ENCODE measurements around the gene BPIFB2.

BPIFB2 gene

DNA sequence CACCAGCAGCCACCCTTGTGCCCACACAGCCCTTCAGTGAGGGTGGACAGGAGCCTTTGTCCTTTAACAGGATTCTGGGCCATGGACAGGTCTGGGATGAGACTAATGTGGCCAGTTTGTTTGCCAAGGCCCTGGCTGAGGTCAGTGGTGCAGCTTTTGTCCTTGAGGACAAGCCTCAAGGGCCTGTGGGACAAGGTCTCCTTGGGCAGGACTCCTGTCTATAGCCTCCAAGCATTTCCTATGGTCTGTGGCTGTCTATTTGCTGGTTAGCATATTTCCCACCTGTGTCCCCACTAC is 47.3 kb upstream of the BPIFB2 start:
- TF ChIP-seq, protein P1, sequence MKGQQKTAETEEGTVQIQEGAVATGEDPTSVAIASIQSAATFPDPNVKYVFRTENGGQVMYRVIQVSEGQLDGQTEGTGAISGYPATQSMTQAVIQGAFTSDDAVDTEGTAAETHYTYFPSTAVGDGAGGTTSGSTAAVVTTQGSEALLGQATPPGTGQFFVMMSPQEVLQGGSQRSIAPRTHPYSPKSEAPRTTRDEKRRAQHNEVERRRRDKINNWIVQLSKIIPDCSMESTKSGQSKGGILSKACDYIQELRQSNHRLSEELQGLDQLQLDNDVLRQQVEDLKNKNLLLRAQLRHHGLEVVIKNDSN (IDR thresholded peaks at IDR 0.05), result no peak
- TF ChIP-seq TCF12 (IDR thresholded peaks at IDR 0.05; ENCODE audit: low read depth) (no peak), YY1 (IDR thresholded peaks at IDR 0.05; ENCODE audit: low read depth) (no peak), EP300 (IDR thresholded peaks at IDR 0.05; ENCODE audit: borderline replicate concordance) (no peak), FOXM1 (IDR thresholded peaks at IDR 0.05; ENCODE audit: borderline replicate concordance, low read depth) (no peak), ZBTB7A (IDR thresholded peaks at IDR 0.05; ENCODE audit: low read depth) (no peak), CEBPB (IDR thresholded peaks at IDR 0.05) (no peak), TAF1 (IDR thresholded peaks at IDR 0.05; ENCODE audit: low read depth) (no peak), EGR1 (IDR thresholded peaks at IDR 0.05) (no peak), CREB1 (IDR thresholded peaks at IDR 0.05; ENCODE audit: low read depth) (no peak)
- TF ChIP-seq, protein P2, sequence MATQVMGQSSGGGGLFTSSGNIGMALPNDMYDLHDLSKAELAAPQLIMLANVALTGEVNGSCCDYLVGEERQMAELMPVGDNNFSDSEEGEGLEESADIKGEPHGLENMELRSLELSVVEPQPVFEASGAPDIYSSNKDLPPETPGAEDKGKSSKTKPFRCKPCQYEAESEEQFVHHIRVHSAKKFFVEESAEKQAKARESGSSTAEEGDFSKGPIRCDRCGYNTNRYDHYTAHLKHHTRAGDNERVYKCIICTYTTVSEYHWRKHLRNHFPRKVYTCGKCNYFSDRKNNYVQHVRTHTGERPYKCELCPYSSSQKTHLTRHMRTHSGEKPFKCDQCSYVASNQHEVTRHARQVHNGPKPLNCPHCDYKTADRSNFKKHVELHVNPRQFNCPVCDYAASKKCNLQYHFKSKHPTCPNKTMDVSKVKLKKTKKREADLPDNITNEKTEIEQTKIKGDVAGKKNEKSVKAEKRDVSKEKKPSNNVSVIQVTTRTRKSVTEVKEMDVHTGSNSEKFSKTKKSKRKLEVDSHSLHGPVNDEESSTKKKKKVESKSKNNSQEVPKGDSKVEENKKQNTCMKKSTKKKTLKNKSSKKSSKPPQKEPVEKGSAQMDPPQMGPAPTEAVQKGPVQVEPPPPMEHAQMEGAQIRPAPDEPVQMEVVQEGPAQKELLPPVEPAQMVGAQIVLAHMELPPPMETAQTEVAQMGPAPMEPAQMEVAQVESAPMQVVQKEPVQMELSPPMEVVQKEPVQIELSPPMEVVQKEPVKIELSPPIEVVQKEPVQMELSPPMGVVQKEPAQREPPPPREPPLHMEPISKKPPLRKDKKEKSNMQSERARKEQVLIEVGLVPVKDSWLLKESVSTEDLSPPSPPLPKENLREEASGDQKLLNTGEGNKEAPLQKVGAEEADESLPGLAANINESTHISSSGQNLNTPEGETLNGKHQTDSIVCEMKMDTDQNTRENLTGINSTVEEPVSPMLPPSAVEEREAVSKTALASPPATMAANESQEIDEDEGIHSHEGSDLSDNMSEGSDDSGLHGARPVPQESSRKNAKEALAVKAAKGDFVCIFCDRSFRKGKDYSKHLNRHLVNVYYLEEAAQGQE (IDR thresholded peaks at IDR 0.05; ENCODE audit: low read depth), result no peak

DNA sequence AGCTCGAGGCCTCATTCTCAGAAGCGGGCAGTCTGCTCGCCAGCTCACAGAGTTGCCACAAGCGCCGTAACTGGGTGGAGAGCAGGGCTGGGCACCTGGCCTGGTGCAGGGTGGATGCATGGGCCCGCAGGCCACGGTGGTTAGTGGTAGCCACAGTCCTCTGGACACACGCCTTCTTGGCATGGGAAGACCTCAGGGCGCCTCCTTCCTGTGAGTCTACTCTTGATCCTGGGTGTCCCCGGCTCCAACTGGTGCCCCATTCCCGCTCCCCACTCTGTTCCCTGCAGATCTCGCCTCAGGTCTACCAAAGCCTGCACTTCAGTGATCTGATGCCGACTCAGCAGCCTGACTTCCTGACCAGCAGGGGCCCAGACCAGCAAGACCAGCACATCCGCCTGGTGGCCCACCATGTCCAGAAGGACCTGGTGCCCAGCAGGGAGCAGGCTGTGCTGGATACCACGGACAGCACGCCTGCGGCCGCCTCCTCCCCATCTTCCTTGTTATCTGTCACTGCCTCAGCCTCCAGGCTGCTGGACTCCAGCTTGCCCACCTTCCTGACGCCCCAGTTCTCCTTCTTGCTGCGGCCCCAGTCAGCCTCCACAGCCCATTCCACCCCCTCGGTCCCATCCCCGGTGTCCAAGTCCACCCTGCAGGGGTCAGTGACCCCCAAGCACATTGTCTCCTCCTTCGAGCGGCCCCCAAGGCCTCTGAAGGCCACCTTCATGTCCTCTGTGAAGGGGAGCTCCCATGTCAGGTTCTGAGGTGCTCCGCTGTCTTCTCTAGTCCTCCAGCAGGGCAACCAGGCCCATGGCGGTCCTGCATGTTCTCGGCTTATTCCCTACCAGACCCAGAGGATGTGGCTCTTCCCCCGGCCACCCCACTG is 46.4 kb upstream of the BPIFB2 start:
- no peak for TF ChIP-seq FOXM1 (IDR thresholded peaks at IDR 0.05; ENCODE audit: borderline replicate concordance, low read depth)
- TF ChIP-seq, protein P2 (IDR thresholded peaks at IDR 0.05; ENCODE audit: low read depth), result peak; percentile 24; the same call in 1 of the 2 replicates

DNA sequence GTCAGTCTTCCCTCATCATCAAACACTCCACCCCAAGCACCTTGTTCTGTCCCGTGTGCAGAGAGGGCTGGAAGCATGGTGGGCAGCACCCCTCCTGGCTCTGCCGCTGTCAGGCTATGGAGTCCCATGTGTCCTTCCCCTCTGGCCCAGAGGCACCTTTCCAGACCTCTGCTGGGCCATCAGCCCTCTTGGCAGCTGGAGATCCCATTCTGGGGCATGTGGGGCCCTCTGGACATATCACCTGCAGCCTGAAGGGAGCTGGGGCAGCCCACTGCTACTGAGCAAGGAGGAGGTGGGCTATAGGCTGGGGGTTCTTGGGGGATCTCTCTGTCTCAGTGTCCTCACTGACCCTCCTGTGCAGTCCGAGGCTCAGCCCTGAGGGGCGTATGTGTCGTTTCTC is 45.5 kb upstream of the BPIFB2 start:
- no peak for TF ChIP-seq RAD21 (IDR thresholded peaks at IDR 0.05; ENCODE audit: low read depth)
- TF ChIP-seq NFIC (IDR thresholded peaks at IDR 0.05), result no peak
- TF ChIP-seq, protein P2 (IDR thresholded peaks at IDR 0.05; ENCODE audit: low read depth), result no peak
- TF ChIP-seq FOXM1 (IDR thresholded peaks at IDR 0.05; ENCODE audit: borderline replicate concordance, low read depth), result no peak

- TF ChIP-seq TCF12 (IDR thresholded peaks at IDR 0.05; ENCODE audit: low read depth), result no peak
- TF ChIP-seq EGR1 (IDR thresholded peaks at IDR 0.05), result no peak
- no peak for TF ChIP-seq YY1 (IDR thresholded peaks at IDR 0.05; ENCODE audit: low read depth)
- TF ChIP-seq CREB1 (IDR thresholded peaks at IDR 0.05; ENCODE audit: low read depth), result no peak
- TF ChIP-seq, protein P1 (IDR thresholded peaks at IDR 0.05), result no peak
- TF ChIP-seq RAD21 (IDR thresholded peaks at IDR 0.05; ENCODE audit: low read depth), result no peak
- no peak for TF ChIP-seq ZBTB7A (IDR thresholded peaks at IDR 0.05; ENCODE audit: low read depth)
- TF ChIP-seq, protein P2 (IDR thresholded peaks at IDR 0.05; ENCODE audit: low read depth), result no peak
- no peak for TF ChIP-seq FOXM1 (IDR thresholded peaks at IDR 0.05; ENCODE audit: borderline replicate concordance, low read depth)
- no peak for TF ChIP-seq CEBPB (IDR thresholded peaks at IDR 0.05)
- TF ChIP-seq TAF1 (IDR thresholded peaks at IDR 0.05; ENCODE audit: low read depth), result no peak
- TF ChIP-seq EP300 (IDR thresholded peaks at IDR 0.05; ENCODE audit: borderline replicate concordance), result no peak
- TF ChIP-seq MAX (IDR thresholded peaks at IDR 0.05), result no peak
- TF ChIP-seq NFIC (IDR thresholded peaks at IDR 0.05), result no peak
- TF ChIP-seq TEAD4 (IDR thresholded peaks at IDR 0.05), result no peak
Observed at GRCh38 chr20:32963176-32963575, 44.3 kb upstream of the BPIFB2 start.

Measured in Ishikawa (cell line).